ENCODE data around the gene DPF3. TPM values are rescaled to one million over a fixed set of nuclear protein-coding genes. Genes with fewer than 3 reads are reported as not detected.
A peak's percentile ranks its signal among the peaks of the same experiment; 100 is the strongest.

The DPF3 gene
- polyA plus RNA-seq, 1 experiment, result 15.8 TPM

- ChIA-PET POLR2A (interaction anchor here (0.7 to 1.3 kb wide), 8 partner anchors 9 to 378 kb away, joined by 3 to 5 read pairs (median 4); no protein-coding TSS in a partner anchor), CTCF (interaction anchor here (0.7 to 2.6 kb wide), 8 partner anchors 9 to 381 kb away, joined by 3 to 15 read pairs (median 6); no protein-coding TSS in a partner anchor)
- Histone ChIP-seq H3K27me3 (ENCODE audit: control insufficient read depth, insufficient read depth, low read length) (no peaks in the 10 kb centered on the region), H3K27ac (ENCODE audit: low read depth, low read length) (peak overlapping the region; percentile 39), H3K4me3 (ENCODE audit: low read depth, low read length) (peak overlapping the region; percentile 57), H3K9me3 (ENCODE audit: control insufficient read depth, insufficient read depth, low read length) (no peaks in the 10 kb centered on the region; the same call in 1 of the 2 replicates)
- DNase-seq (ENCODE audit: low read depth, low spot score), result no peak
- TF ChIP-seq CTCF (IDR thresholded peaks at IDR 0.05; ENCODE audit: low read depth, low read length), result no peak
Observed at GRCh38 chr14:72894623-72895378, 900 bp upstream of the DPF3 start.

GRCh38 chr14:72894323-72894622, 372 bp upstream of the DPF3 start:
- ChIA-PET CTCF (interaction anchor here (0.7 to 2.6 kb wide), 7 partner anchors 9 to 380 kb away, joined by 3 to 15 read pairs (median 5); no protein-coding TSS in a partner anchor), POLR2A (interaction anchor here (0.7 to 1.3 kb wide), 9 partner anchors 9 to 377 kb away, joined by 3 to 5 read pairs (median 3); no protein-coding TSS in a partner anchor)
- Histone ChIP-seq H3K4me3 (ENCODE audit: low read depth, low read length) (peak overlapping the region; percentile 57), H3K27ac (ENCODE audit: low read depth, low read length) (peak overlapping the region; percentile 39), H3K9me3 (ENCODE audit: control insufficient read depth, insufficient read depth, low read length) (no peaks in the 10 kb centered on the region; the same call in 1 of the 2 replicates), H3K27me3 (ENCODE audit: control insufficient read depth, insufficient read depth, low read length) (no peaks in the 10 kb centered on the region)
- DNase-seq (ENCODE audit: low read depth, low spot score), result no peak
- TF ChIP-seq CTCF (IDR thresholded peaks at IDR 0.05; ENCODE audit: low read depth, low read length), result no peak

DNA sequence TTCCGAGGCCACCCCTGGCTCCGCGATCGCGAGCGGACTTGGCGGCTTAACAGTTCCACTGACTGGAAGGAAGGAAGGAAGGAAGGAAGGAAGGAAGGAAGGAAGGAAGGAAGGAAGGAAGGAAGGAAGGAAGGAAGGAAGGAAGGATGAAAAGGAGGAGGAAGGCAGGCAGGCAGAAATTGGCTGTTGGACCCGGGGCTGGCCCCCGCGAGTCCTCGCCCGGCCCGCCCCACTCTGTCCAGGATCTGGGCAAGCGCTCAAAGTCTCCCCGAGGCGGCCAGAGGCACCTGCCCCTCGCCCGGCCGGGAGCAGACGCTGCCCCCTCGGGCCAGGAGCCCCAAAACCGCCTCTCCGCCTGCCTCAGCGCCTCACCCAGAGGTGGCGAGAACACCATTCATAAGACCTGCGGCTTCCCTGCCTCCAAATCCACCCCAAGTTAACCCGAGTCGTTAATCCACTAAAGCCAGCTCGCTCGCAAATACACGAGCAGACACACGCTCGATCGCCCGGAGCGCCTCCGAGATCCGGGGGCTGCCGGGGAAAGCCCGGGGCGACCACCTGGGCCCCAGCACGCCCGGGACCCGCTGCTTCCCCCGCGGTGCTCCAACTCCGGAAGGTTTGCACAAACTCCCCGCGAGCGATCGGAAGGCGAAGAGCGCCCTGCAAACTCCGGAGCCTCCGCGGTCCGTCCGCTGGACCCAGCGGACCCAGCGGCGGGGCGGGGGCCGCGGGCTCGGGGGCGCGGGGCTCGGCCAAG, 844 bp downstream of the DPF3 start:
- Histone ChIP-seq H3K4me3 (ENCODE audit: low read depth, low read length) (peak overlapping the region; percentile 83), H3K27me3 (ENCODE audit: control insufficient read depth, insufficient read depth, low read length) (no peaks in the 10 kb centered on the region), H3K27ac (ENCODE audit: low read depth, low read length) (peak overlapping the region; percentile 31), H3K9me3 (ENCODE audit: control insufficient read depth, insufficient read depth, low read length) (no peaks in the 10 kb centered on the region; the same call in 1 of the 2 replicates)
- TF ChIP-seq CTCF (IDR thresholded peaks at IDR 0.05; ENCODE audit: low read depth, low read length), result no peak
- CTCF ChIA-PET, result interaction anchor here (0.6 to 4.5 kb wide), 5 partner anchors 12 to 379 kb away, joined by 3 to 49 read pairs (median 11); no protein-coding TSS in a partner anchor
- no peak for DNase-seq (ENCODE audit: low read depth, low spot score)
- POLR2A ChIA-PET, result interaction anchor here (1.5 kb wide), 1 partner anchor 285 kb away, joined by 3 read pairs; no protein-coding TSS in a partner anchor

GRCh38 chr14:72892103-72892878, 1.6 kb downstream of the DPF3 start:
- POLR2A ChIA-PET, result interaction anchor here (0.9 to 1.5 kb wide), 3 partner anchors 147 to 376 kb away, joined by 3 read pairs; no protein-coding TSS in a partner anchor
- peak overlapping the region; percentile 31 for H3K27ac ChIP-seq (ENCODE audit: low read depth, low read length)
- DNase-seq (ENCODE audit: low read depth, low spot score), result no peak

More at GRCh38 chr14:72892103-72892878, 1.6 kb downstream of the DPF3 start:
- no peaks in the 10 kb centered on the region; the same call in 1 of the 2 replicates for H3K9me3 ChIP-seq (ENCODE audit: control insufficient read depth, insufficient read depth, low read length)
- H3K27me3 ChIP-seq (ENCODE audit: control insufficient read depth, insufficient read depth, low read length), result no peaks in the 10 kb centered on the region
- CTCF ChIA-PET, result interaction anchor here (0.6 to 4.5 kb wide), 4 partner anchors 12 to 377 kb away, joined by 3 to 49 read pairs (median 6); no protein-coding TSS in a partner anchor
- peak overlapping the region; percentile 83 for H3K4me3 ChIP-seq (ENCODE audit: low read depth, low read length)
- TF ChIP-seq CTCF (IDR thresholded peaks at IDR 0.05; ENCODE audit: low read depth, low read length), result peak; percentile 25; the same call in 1 of the 2 replicates

Data from AG04450 (cell line).